HEK293 (cell line): ENCODE data around the gene GOLGA8S.
"Not testable (repeated sequence)": the region's sequence is repeated elsewhere in the genome, so short reads cannot be mapped to it uniquely, and the experiment has no call there.

Source experiments
- CTCF ChIA-PET: fragments of 350-600 bp; formaldehyde crosslinking; extraction: SDS; loops from one replicate; lab custom pipeline; 2021; ENCODE audit warnings: antibody characterized with exemption; lab: Yijun Ruan, JAX
- POLR2A ChIA-PET: fragments of 300-600 bp; formaldehyde crosslinking; extraction: SDS; loops from one replicate; lab custom pipeline; 2020; ENCODE audit warnings: antibody characterized with exemption, inconsistent platforms; lab: Yijun Ruan, JAX
- H3K27ac ChIP-seq: fragments of 200-500 bp; sonication (Bioruptor generic); 2 replicates; pipeline ENCODE4 v1.5.1; 2014; ENCODE audit warnings: low read depth, low read length, control low read depth, inconsistent platforms; ENCODE audit errors: extremely low read depth
- H3K36me3 ChIP-seq, 2 experiments: fragments of 200-500 bp in 1 of 2; sonication (Bioruptor generic) in 1 of 2; 1 replicate in 1 of 2; 2 replicates in 1 of 2; pipeline ENCODE4 v1.5.1; 2014 to 2017; ENCODE audit warnings: inconsistent platforms in 2 of 2, low read length in 2 of 2; ENCODE audit not compliant: control insufficient read depth in 2 of 2, insufficient read depth in 1 of 2
- H3K4me1 ChIP-seq: fragments of 200-500 bp; sonication (Bioruptor generic); 2 replicates; pipeline ENCODE4 v1.5.1; 2014; ENCODE audit warnings: mild to moderate bottlenecking, low read length, inconsistent platforms; ENCODE audit not compliant: control insufficient read depth, insufficient read depth
- H3K4me3 ChIP-seq: 2 replicates; pipeline ENCODE4 v1.5.1; 2011; ENCODE audit warnings: low read depth, mild to moderate bottlenecking, control low read depth, low read length, moderate library complexity
- H3K9me3 ChIP-seq: fragments of 200-500 bp; sonication (Bioruptor generic); 2 replicates; pipeline ENCODE4 v1.5.1; 2014; ENCODE audit warnings: low read depth, low read length, inconsistent platforms; ENCODE audit not compliant: control insufficient read depth, insufficient read depth
- BCL11A ChIP-seq: fragments of 450-650 bp; formaldehyde crosslinking; IDR thresholded peaks from 2 replicates; pipeline ENCODE4 v1.5.1; 2016; ENCODE audit warnings: low read depth, missing biosample characterization, missing genetic modification characterization
- HOXC10 ChIP-seq: sonication (generic); formaldehyde crosslinking; IDR thresholded peaks from 2 replicates; pipeline ENCODE4 v1.8.1; 2023; ENCODE audit warnings: mild to moderate bottlenecking, missing genetic modification reagents
- KLF16 ChIP-seq: fragments of 450-650 bp; formaldehyde crosslinking; IDR thresholded peaks from 2 replicates; pipeline ENCODE4 v1.5.1; 2017; ENCODE audit warnings: missing biosample characterization, missing genetic modification characterization
- KLF8 ChIP-seq: fragments of 450-650 bp; formaldehyde crosslinking; IDR thresholded peaks from 2 replicates; pipeline ENCODE4 v1.5.1; 2016; ENCODE audit warnings: missing biosample characterization, missing genetic modification characterization
- SALL2 ChIP-seq: fragments of 450-650 bp; formaldehyde crosslinking; IDR thresholded peaks from 2 replicates; pipeline ENCODE4 v1.5.0; 2017; ENCODE audit warnings: missing biosample characterization, mild to moderate bottlenecking, missing genetic modification characterization, borderline replicate concordance
- SETDB1 ChIP-seq: IDR thresholded peaks from one replicate; pipeline ENCODE4 v1.6.1; 2017; ENCODE audit warnings: mild to moderate bottlenecking, low read length, moderate library complexity, mixed read lengths; ENCODE audit not compliant: insufficient read length
- YY2 ChIP-seq: fragments of 450-650 bp; formaldehyde crosslinking; IDR thresholded peaks from 2 replicates; pipeline ENCODE4 v1.5.1; 2016; ENCODE audit warnings: missing biosample characterization, missing genetic modification characterization
- ZBTB11 ChIP-seq: fragments of 450-650 bp; formaldehyde crosslinking; conservative IDR thresholded peaks from 2 replicates; pipeline ENCODE4 v1.5.1; 2016; ENCODE audit warnings: low read depth, missing biosample characterization, missing genetic modification characterization
- ZNF121 ChIP-seq: fragments of 450-650 bp; formaldehyde crosslinking; IDR thresholded peaks from 2 replicates; pipeline ENCODE4 v1.5.1; 2016; ENCODE audit warnings: missing biosample characterization, missing genetic modification characterization
- ZNF214 ChIP-seq: fragments of 450-650 bp; formaldehyde crosslinking; IDR thresholded peaks from 2 replicates; pipeline ENCODE4 v1.5.1; 2017; ENCODE audit warnings: missing biosample characterization, mild to moderate bottlenecking, missing genetic modification characterization, borderline replicate concordance
- ZNF292 ChIP-seq: fragments of 450-650 bp; formaldehyde crosslinking; IDR thresholded peaks from 2 replicates; pipeline ENCODE4 v1.5.1; 2016; ENCODE audit warnings: low read depth, missing biosample characterization, missing genetic modification characterization, borderline replicate concordance
- ZNF48 ChIP-seq: fragments of 450-650 bp; formaldehyde crosslinking; IDR thresholded peaks from 2 replicates; pipeline ENCODE4 v1.5.1; 2016; ENCODE audit warnings: missing biosample characterization, missing genetic modification characterization
- ZNF555 ChIP-seq: fragments of 450-650 bp; formaldehyde crosslinking; conservative IDR thresholded peaks from 2 replicates; pipeline ENCODE4 v1.5.1; 2017; ENCODE audit warnings: missing biosample characterization, mild to moderate bottlenecking, missing genetic modification characterization, inconsistent platforms
- ZNF621 ChIP-seq: fragments of 450-650 bp; formaldehyde crosslinking; IDR thresholded peaks from 2 replicates; pipeline ENCODE4 v1.5.1; 2017; ENCODE audit warnings: missing biosample characterization, missing genetic modification characterization
- ZNF664 ChIP-seq: fragments of 450-650 bp; formaldehyde crosslinking; IDR thresholded peaks from 2 replicates; pipeline ENCODE4 v1.5.1; 2016; ENCODE audit warnings: missing biosample characterization, missing genetic modification characterization
- TF ChIP-seq, protein P1 (sequence below): fragments of 450-650 bp; IDR thresholded peaks from 2 replicates; pipeline ENCODE4 v1.5.1; 2018; ENCODE audit warnings: missing biosample characterization, mild to moderate bottlenecking, missing genetic modification characterization

GOLGA8S gene

DNA sequence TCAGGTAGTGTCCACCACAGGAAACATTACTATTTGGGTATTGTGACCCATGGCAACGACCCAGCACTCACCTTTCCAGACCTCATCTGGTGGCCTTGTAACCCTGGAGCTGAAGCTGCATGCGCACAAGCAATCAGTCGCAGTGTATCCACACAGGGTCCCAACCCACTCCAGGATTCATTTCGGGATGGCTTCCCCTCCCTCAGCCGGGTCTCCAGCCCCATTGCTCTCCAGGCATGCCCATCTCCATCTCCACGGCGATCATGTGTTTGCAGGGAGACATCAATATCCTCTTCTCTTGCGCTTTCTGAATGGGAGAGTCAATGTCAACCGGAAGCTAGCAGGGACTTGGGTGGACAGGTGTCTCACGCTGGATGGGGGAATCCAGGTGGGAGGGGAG is 57.3 kb downstream of the GOLGA8S start:
- ChIA-PET CTCF (no interaction called here), POLR2A (no interaction called here)
- no peak overlapping the region for H3K4me3 ChIP-seq
- no peaks in the 10 kb centered on the region for H3K9me3 ChIP-seq
- no peaks in the 10 kb centered on the region for H3K36me3 ChIP-seq
- no peak overlapping the region for H3K27ac ChIP-seq
- no peak for TF ChIP-seq BCL11A (tag by site-specific recombination)
- TF ChIP-seq, protein P1, sequence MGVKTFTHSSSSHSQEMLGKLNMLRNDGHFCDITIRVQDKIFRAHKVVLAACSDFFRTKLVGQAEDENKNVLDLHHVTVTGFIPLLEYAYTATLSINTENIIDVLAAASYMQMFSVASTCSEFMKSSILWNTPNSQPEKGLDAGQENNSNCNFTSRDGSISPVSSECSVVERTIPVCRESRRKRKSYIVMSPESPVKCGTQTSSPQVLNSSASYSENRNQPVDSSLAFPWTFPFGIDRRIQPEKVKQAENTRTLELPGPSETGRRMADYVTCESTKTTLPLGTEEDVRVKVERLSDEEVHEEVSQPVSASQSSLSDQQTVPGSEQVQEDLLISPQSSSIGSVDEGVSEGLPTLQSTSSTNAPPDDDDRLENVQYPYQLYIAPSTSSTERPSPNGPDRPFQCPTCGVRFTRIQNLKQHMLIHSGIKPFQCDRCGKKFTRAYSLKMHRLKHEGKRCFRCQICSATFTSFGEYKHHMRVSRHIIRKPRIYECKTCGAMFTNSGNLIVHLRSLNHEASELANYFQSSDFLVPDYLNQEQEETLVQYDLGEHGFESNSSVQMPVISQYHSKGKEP (tag by site-specific recombination), result no peak
- no peak for TF ChIP-seq ZBTB11 (tag by site-specific recombination)
- no peak for TF ChIP-seq ZNF621 (tag by site-specific recombination)
- no peak for TF ChIP-seq ZNF214
- TF ChIP-seq SALL2, result no peak
- no peak for TF ChIP-seq SETDB1
- TF ChIP-seq ZNF48, result no peak
- TF ChIP-seq YY2 (tag by site-specific recombination), result no peak
- TF ChIP-seq ZNF292, result no peak
- TF ChIP-seq KLF16, result no peak
- no peak for TF ChIP-seq KLF8 (tag by site-specific recombination)
- no peak for TF ChIP-seq ZNF555 (tag by site-specific recombination)
- no peak for TF ChIP-seq HOXC10 (CRISPR knock-in tag)
- TF ChIP-seq ZNF121, result no peak
- TF ChIP-seq ZNF664 (tag by site-specific recombination), result no peak
- H3K4me1 ChIP-seq, result no peaks in the 10 kb centered on the region

DNA sequence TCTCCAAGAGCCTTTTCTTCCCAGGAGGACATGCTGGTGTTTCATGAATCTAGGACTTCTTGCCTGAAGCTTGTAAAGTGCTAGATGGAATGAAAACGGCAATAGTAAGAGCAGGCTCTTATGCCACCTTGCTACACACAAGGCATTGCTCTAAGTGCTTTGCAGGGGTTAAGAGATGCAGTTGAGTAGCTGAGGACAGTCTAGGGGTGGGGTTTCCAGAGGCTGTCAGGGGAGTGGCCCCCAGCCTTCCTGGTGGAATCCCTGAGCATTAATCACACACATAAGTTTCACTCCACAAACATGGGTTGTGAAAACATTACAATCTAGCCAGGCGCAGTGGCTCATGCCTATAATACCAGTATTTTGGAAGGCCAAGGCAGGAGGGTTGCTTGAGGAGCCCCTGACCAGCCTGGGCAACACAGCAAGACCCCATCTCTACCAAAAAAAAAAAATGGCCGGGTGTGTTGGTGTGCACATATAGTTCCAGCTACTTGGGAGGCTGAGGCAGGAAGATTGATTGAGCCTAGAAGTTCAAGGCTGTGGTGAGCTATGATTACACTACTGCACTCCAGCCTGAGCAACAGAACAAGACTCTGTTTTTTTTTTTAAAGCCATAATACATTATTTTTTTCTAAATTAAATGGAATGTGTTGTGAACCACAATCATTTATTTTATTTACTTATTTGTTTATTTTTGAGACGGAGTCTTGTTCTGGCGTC is 58.5 kb downstream of the GOLGA8S start:
- POLR2A ChIA-PET, CTCF ChIA-PET: not testable (repeated sequence)

More for the DNA sequence above, 58.5 kb downstream of the GOLGA8S start:
- H3K36me3 ChIP-seq, H3K9me3 ChIP-seq, H3K4me1 ChIP-seq, H3K4me3 ChIP-seq, H3K27ac ChIP-seq: not testable (repeated sequence)
